Type B pancreatic cell (in vitro differentiated cells): ENCODE results near the gene PAXIP1. TPM values are rescaled to one million over a fixed set of nuclear protein-coding genes. Genes with fewer than 3 reads are reported as not detected.
"Not testable (repeated sequence)": the region's sequence is repeated elsewhere in the genome, so short reads cannot be mapped to it uniquely, and the experiment has no call there.

Source experiments
- DNase-seq: peaks from one replicate; pipeline ENCODE4 v3.0.0; 2021; ENCODE audit warnings: mixed read lengths; ENCODE audit not compliant: unreplicated experiment; ENCODE audit errors: extremely low spot score
- H3K27ac Mint-ChIP-seq: 2 replicates; pipeline ENCODE4 v1.8.0; 2021; ENCODE audit warnings: mild to moderate bottlenecking, mixed read lengths
- H3K27me3 Mint-ChIP-seq: 2 replicates; pipeline ENCODE4 v1.8.0; 2021; ENCODE audit warnings: mixed read lengths
- H3K36me3 Mint-ChIP-seq: 2 replicates; pipeline ENCODE4 v1.8.0; 2021; ENCODE audit warnings: mixed read lengths
- H3K4me1 Mint-ChIP-seq: one replicate; pipeline ENCODE4 v1.8.0; 2021; ENCODE audit warnings: mixed read lengths; ENCODE audit not compliant: unreplicated experiment
- H3K4me3 Mint-ChIP-seq: 2 replicates; pipeline ENCODE4 v1.8.0; 2021; ENCODE audit warnings: mild to moderate bottlenecking, mixed read lengths
- H3K9me3 Mint-ChIP-seq: 2 replicates; pipeline ENCODE4 v1.8.0; 2021; ENCODE audit warnings: mixed read lengths
- CTCF ChIP-seq: fragments of 200-600 bp; sonication (generic); conservative IDR thresholded peaks from 2 replicates; pipeline ENCODE4 v1.5.0; 2021; ENCODE audit warnings: antibody characterized with exemption, mild to moderate bottlenecking
- total RNA-seq: library from RNA; stranded (reverse); gene quantifications from 2 replicates; pipeline ENCODE4 v1.2.1, GENCODE V29; 2021; ENCODE audit warnings: low replicate concordance

The PAXIP1 gene
- total RNA-seq, 1 donor from 2014 or later: 21.1 TPM

DNA sequence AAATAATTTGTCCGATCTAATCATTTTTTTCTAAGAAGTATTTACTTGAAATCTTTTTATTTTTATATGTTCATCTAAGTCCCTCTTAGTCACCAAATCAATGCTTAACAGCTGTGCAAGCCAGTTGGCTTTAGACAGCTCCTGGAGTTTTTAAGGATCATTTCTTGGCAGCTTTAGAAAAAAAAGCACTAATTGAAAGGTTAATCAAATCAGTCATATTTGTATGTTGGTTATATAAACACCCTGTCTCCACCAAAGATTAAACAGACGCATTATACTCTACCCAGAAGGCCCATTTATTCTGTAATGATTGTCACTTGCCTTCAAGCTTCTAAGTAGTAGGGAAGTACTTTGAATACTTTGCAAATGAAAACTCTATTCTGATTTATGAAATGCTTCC is 60.2 kb downstream of the PAXIP1 start:
- Mint-ChIP-seq H3K4me1 (no peaks in the 10 kb centered on the region), H3K4me3 (no peak overlapping the region), H3K27ac (no peak overlapping the region), H3K27me3 (no peaks in the 10 kb centered on the region), H3K9me3 (no peaks in the 10 kb centered on the region), H3K36me3 (peaks cover 25% of the 10 kb centered on the region)
- DNase-seq: no peak
- TF ChIP-seq CTCF: no peak

DNA sequence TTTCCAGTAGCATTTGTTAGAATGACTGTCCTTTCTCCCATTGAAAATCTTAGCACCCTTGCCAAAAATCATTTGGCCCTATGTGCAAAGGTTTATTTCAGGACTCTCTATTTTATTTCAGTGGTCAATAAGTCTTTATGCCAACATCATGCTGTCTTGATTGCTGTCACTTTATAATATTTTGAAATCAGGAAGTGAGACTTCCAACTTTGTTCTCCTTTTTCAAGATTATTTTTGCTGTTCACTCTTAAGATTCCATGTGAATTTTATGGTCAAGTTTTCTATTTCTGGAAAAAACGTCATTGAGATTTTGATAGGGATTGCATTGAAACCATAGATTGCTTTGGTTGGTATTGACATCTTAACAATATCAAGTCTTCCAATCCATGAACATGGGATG is 65.1 kb downstream of the PAXIP1 start:
- no peak overlapping the region for H3K27ac Mint-ChIP-seq
- TF ChIP-seq CTCF: no peak
- peaks cover 3% of the 10 kb centered on the region for H3K27me3 Mint-ChIP-seq
- H3K4me3 Mint-ChIP-seq: no peak overlapping the region
- peaks cover 7% of the 10 kb centered on the region for H3K9me3 Mint-ChIP-seq
- no peaks in the 10 kb centered on the region for H3K4me1 Mint-ChIP-seq
- H3K36me3 Mint-ChIP-seq: peaks cover 17% of the 10 kb centered on the region
- no peak for DNase-seq

- not testable (repeated sequence) for H3K9me3 Mint-ChIP-seq, H3K4me1 Mint-ChIP-seq, H3K36me3 Mint-ChIP-seq, DNase-seq, H3K27ac Mint-ChIP-seq, H3K4me3 Mint-ChIP-seq, H3K27me3 Mint-ChIP-seq
Measured at GRCh38 chr7:154934353-154934952, 68.5 kb downstream of the PAXIP1 start.

DNA sequence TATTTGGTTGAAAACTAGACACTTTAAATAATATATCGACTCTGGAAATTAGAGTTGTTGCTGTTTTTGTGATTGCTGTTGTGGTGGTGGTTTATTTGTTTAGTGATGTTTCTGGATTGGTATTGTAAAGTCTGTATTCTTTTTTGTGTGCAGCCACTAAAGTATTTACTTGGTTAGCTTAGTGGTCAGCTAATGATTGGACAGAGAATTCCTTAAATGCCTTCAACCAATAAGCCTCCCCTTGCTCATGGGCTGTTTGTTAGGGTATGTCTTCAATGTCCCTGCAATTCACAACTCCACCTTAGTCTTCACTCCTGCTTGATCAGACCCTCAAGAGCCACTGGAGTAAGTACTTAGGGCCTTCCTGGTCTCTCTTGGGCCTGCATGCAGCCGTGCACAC is 71.0 kb downstream of the PAXIP1 start:
- H3K9me3 Mint-ChIP-seq: peaks cover 7% of the 10 kb centered on the region
- peaks cover 5% of the 10 kb centered on the region for H3K36me3 Mint-ChIP-seq
- TF ChIP-seq CTCF: no peak
- no peak for DNase-seq
- H3K27ac Mint-ChIP-seq: no peak overlapping the region
- H3K4me3 Mint-ChIP-seq: no peak overlapping the region
- no peaks in the 10 kb centered on the region for H3K4me1 Mint-ChIP-seq
- peaks cover 8% of the 10 kb centered on the region for H3K27me3 Mint-ChIP-seq

DNA sequence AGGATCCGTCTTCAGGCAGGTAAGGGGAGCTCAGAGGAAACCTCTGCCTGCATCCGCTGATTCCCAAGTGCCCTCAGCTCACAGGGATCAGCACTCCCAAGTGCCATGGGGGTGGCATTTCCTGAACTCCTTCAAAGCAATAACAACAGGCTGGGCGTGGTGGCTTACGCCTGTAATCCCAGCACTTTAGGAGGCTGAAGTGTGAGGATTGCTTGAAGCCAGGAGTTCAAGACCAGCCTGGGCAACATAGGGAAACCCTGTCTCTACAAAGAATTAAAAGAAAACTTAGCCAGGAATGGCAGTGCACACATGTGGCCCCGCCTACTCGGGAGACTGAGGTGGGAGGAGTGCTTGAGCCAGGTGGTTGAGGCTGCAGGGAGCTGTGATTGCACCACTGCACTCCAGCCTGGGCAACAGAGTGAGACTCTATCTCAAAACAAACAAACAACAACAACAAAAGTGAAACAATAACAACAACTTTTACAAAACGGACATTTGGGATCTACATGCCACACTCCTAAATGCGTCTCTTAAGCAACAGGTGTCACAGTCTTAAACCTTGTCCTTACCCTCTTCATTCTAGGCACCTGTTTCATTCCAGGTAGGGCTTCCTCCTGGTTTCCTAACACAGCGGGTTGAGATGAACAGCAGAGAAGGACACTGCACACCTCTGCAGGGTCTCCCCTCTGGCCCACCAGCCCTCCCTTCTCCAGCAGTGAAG is 73.8 kb downstream of the PAXIP1 start:
- no peaks in the 10 kb centered on the region for H3K9me3 Mint-ChIP-seq
- H3K4me1 Mint-ChIP-seq: no peaks in the 10 kb centered on the region
- no peak for DNase-seq
- peak overlapping the region; percentile 96 for H3K27ac Mint-ChIP-seq
- no peak for TF ChIP-seq CTCF
- H3K27me3 Mint-ChIP-seq: peaks cover 5% of the 10 kb centered on the region
- no peaks in the 10 kb centered on the region for H3K36me3 Mint-ChIP-seq
- H3K4me3 Mint-ChIP-seq: peak overlapping the region; percentile 86

DNA sequence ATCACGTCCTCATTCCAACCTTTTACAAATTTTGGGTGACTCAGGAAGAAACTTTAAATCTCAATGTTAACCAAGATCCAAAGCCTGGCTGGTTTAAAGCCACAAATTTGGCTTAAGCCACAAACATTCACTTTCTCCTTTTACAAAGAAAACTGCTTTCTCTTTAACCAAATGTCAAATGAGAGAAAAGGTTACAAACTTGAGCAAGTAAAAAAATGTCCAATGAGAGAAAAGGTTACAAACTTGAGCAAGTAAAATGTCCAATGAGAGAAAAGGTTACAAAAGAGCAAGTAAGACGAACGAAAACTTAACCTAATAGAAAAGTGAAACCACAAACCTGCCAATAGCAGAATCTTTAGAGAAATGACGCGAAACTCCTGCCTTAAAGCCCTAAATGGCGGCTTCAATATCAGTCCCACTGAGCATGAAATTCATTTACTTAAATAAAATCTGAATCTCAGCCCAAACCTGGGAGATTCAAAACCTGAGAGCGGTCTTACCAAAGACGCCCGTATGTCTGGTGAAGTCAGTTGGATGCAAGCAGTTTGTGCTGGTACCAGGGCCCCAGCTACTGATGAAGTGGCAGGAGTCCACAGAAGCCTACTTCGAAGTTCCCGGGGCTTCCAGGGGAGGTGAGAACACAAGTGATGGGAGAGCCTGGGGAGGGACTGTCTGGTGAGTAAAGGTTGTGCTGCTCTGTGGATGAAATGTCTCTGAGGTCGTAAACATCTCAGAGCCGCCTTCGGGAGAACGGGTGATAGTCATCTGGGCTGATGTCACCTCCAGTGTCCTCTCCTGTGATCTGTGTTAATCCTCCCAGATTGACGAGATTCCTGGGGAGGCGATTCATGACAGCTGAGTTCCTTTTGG is 74.6 kb downstream of the PAXIP1 start:
- no peak for TF ChIP-seq CTCF
- Mint-ChIP-seq H3K4me1 (no peaks in the 10 kb centered on the region), H3K4me3 (peak overlapping the region; percentile 86), H3K27me3 (peaks cover 5% of the 10 kb centered on the region), H3K36me3 (no peaks in the 10 kb centered on the region), H3K9me3 (no peaks in the 10 kb centered on the region), H3K27ac (peak overlapping the region; percentile 96)
- no peak for DNase-seq
